ENCODE measurements around the gene LRBA. TPM values are rescaled to one million over a fixed set of nuclear protein-coding genes. Genes with fewer than 3 reads are reported as not detected.

Gene LRBA
- total and polyA plus RNA-seq, 9 of the 15 experiments (the other 6 are each of a cell fraction or from before 2014, with no cell fraction given), result 24.2 to 88.7 (median 59.7) TPM

GRCh38 chr4:150255610-150256224 is 759.4 kb downstream of the LRBA start:
- 24% methylated on average over 11 of the region's 16 CpGs for WGBS (ENCODE audit: insufficient coverage, low coverage, missing lambda C conversion rate)
- ChIA-PET CTCF (ENCODE audit: low intra/inter-chr PET ratio) (no interaction called here), POLR2A (no interaction called here)
- peaks cover 0 to 7% of the 10 kb centered on the region in 2 experiments; a peak in 2 of 5 replicates for H3K4me1 ChIP-seq (replicated peaks in 1 of 2; ENCODE audit: control insufficient read depth in 2 of 2, insufficient read depth in 2 of 2, low read length in 2 of 2)
- no peak overlapping the region for H3K4me3 ChIP-seq
- H3K79me2 ChIP-seq (ENCODE audit: control insufficient read depth, insufficient read depth, low read length), result no peaks in the 10 kb centered on the region
- DNase-seq (ENCODE audit: extremely low read depth in 1 of 4, low spot score in 3 of 4) (no peak), ATAC-seq (peak; percentile 16; the same call in 1 of the 3 replicates), FAIRE-seq (no peak)
- TF ChIP-seq RBM25 (IDR thresholded peaks at IDR 0.05; ENCODE audit: low read depth, low read length, severe bottlenecking) (no peak), GABPB2 (CRISPR knock-in tag; conservative IDR thresholded peaks at IDR 0.05) (no peak), SMAD3 (CRISPR knock-in tag; conservative IDR thresholded peaks at IDR 0.05) (no peak)
- in situ Hi-C loops (cut with MboI), result no loop called here
- no peak overlapping the region; a peak in 1 of 4 replicates for H3K9ac ChIP-seq (ENCODE audit: insufficient read depth in 1 of 2, low read depth in 2 of 2, low read length in 2 of 2)
- H3K9me1 ChIP-seq (ENCODE audit: control insufficient read depth, insufficient read depth, low read length), result no peaks in the 10 kb centered on the region
- BruUV-seq (replicated peaks), result no TSS peak
- no peaks in the 10 kb centered on the region for H3K36me3 ChIP-seq (ENCODE audit: control insufficient read depth, insufficient read depth, low read length)
- no peak overlapping the region for H3K4me2 ChIP-seq (ENCODE audit: insufficient read depth, low read length)
- no peaks in the 10 kb centered on the region for H3K27me3 ChIP-seq (ENCODE audit: control insufficient read depth in 2 of 2, insufficient read depth in 2 of 2, low read length in 2 of 2)
- H4K20me1 ChIP-seq (replicated peaks; ENCODE audit: control insufficient read depth, insufficient read depth, low read length), result no peaks in the 10 kb centered on the region
- H3K9me3 ChIP-seq (replicated peaks; ENCODE audit: control insufficient read depth, insufficient read depth, low read depth, low read length), result no peaks in the 10 kb centered on the region
- no peak overlapping the region for H3K27ac ChIP-seq (ENCODE audit: extremely low read depth, low read depth, low read length)
- intact Hi-C loops (cut with micrococcal nuclease), result no loop called here
- H2AFZ ChIP-seq (ENCODE audit: low read depth, low read length), result no peak overlapping the region

DNA sequence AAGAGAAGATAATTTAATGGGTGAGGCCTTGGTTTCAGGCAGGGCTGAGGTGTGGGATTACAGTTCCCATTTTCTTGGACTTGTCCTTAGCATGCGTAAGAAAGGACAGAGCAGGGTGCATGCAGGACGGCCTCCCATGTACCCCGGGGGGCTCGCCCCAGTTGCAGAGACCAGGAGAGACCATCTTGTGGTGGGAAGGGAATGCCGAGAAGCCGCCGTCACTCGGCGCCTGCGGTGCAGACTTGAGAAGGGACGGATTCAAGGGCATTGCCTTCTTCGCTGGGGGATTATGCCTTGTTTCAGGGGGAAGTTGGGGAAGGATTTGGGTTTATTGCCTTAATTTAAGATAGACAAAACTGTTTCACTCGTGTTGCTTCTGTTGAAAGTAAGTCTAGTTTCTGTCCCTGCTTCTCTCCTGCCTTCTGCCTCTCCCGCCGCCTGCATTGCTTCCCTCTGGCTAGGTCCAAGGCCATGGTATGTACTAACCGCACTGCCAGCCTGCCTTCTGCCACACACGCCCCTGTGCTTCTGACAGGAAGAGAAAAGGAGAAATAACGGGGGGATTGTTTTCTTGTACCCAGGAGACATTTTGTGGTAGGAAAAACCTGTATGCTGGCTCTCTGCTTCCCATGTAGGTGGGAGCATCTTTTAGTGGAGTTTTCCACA is 761.0 kb downstream of the LRBA start:
- peaks cover 0 to 7% of the 10 kb centered on the region in 2 experiments; a peak in 2 of 5 replicates for H3K4me1 ChIP-seq (replicated peaks in 1 of 2; ENCODE audit: control insufficient read depth in 2 of 2, insufficient read depth in 2 of 2, low read length in 2 of 2)
- H3K9me1 ChIP-seq (ENCODE audit: control insufficient read depth, insufficient read depth, low read length), result no peaks in the 10 kb centered on the region
- no peak for FAIRE-seq
- no peak overlapping the region for H3K4me2 ChIP-seq (ENCODE audit: insufficient read depth, low read length)
- no peaks in the 10 kb centered on the region for H4K20me1 ChIP-seq (replicated peaks; ENCODE audit: control insufficient read depth, insufficient read depth, low read length)
- H3K27ac ChIP-seq (ENCODE audit: extremely low read depth, low read depth, low read length), result no peak overlapping the region
- H3K9ac ChIP-seq (ENCODE audit: insufficient read depth in 1 of 2, low read depth in 2 of 2, low read length in 2 of 2), result no peak overlapping the region
- no TSS peak for BruUV-seq (replicated peaks)
- no peaks in the 10 kb centered on the region for H3K79me2 ChIP-seq (ENCODE audit: control insufficient read depth, insufficient read depth, low read length)
- no peaks in the 10 kb centered on the region for H3K27me3 ChIP-seq (ENCODE audit: control insufficient read depth in 2 of 2, insufficient read depth in 2 of 2, low read length in 2 of 2)
- TF ChIP-seq ELF1 (tag; IDR thresholded peaks at IDR 0.05) (no peak), ZNF77 (CRISPR knock-in tag; IDR thresholded peaks at IDR 0.05) (no peak)
- no peak overlapping the region for H2AFZ ChIP-seq (ENCODE audit: low read depth, low read length)
- ATAC-seq, result no peak
- no peaks in the 10 kb centered on the region for H3K9me3 ChIP-seq (replicated peaks; ENCODE audit: control insufficient read depth, insufficient read depth, low read depth, low read length)
- WGBS (ENCODE audit: insufficient coverage, low coverage, missing lambda C conversion rate), result 56% methylated on average over 18 of the region's 18 CpGs
- intact Hi-C loops (cut with micrococcal nuclease), result no loop called here
- no peak overlapping the region for H3K4me3 ChIP-seq
- DNase-seq (ENCODE audit: extremely low read depth in 1 of 4, low spot score in 3 of 4), result no peak
- ChIA-PET CTCF (ENCODE audit: low intra/inter-chr PET ratio) (no interaction called here), POLR2A (no interaction called here)
- in situ Hi-C loops (cut with MboI), result no loop called here
- no peaks in the 10 kb centered on the region for H3K36me3 ChIP-seq (ENCODE audit: control insufficient read depth, insufficient read depth, low read length)

Measured in K562 (cell line).